Dermis blood vessel endothelial cell (primary cell): Measurements from ENCODE around the gene NOD1. TPM values are rescaled to one million over a fixed set of nuclear protein-coding genes. Genes with fewer than 3 reads are reported as not detected.

Experiments
- DNase-seq: peaks from one replicate; pipeline ENCODE4 v3.0.0; 2010
- total RNA-seq: library from RNA; depleted of rRNA; stranded (reverse); fragments of >200 nt; gene quantifications from 2 replicates; pipeline ENCODE4 v1.2.3, GENCODE V29; 2014

The NOD1 gene
- total RNA-seq, 1 donor from 2014 or later = 37.6 TPM

DNA sequence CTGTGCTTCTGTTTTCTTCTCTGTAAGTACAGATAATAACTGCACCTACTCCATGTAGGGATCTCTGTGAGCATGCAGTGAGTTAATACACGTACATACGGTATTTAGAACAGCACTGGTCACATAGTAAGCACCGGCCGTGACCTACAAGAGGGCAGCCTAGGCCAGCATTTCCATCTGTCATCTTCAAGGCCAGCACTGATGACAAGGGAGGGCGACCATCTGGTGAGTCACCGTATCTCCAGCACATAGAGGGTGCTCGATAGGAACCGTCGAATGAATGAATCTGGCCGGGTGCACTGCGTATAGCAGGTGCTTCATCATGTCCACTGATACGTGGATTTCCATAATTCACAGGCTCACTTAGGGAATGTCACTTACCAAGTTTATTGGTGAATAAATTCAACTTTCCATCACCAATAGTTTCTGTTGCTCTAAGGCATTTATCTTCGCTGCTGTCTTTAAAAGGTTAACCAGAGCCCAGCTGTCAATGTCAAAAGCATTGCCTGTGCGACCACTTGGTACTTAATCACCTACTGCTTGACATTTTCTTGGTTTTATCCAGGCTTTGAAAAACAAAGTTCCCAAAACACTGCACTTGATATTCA lies 8.3 kb downstream of the NOD1 start:
- DNase-seq = peak; percentile 41

DNA sequence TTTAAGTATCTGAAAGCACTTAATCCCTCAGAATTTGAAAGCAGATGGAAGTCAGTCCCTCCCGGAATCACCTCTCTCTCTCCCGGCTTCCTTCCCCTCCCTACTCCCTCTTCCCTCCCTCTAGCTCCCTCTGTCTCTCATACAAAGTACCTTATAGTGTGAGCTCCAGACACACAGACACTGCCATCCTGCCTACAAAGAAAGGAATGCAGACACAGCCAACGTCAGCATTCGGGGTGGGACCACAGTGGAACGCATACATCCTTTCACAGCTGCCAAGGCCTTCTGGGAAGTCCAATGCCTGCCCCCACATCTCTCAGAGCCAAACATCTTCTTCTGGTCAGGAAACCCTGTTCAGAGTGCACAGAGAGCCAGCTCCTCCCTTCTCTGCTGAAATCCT lies 9.3 kb downstream of the NOD1 start:
- DNase-seq = peak; percentile 98

DNA sequence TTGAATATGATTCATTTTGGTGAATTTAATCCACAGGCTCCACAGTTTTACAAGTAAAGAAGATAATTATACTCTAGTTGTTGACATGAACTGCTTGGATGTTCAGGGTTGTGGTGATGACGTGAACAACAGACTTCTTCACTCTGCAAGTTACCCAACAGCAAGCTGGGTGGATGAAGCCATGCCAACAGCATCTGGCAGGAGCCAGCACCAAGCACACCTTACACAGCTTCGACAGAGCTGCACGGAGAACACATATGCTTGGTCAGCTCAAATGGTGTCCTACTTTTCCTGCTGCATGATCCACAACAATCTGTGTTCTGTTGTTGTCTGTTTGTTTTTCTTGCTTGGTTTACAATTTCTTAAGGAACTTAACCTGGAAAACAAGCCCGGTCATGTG lies 9.8 kb downstream of the NOD1 start:
- DNase-seq = peak; percentile 38

DNA sequence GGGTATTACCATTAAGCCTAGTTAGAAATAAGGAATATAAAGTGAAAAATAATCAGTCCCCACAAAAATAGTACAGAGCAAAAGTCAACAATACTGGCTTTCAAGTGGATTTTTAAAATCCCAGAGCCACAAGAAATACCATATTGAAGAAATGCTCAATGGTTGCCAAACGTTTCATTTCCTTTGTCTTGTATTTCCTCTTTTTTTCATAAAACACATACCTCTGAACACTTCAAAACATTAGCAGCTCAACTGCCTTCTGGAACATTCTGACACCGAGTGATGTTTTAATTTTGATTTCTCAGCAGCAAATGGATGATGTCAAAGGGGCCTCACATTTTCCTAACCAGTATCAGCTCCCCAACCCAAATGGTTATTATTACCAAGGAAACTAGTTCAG lies 10.5 kb downstream of the NOD1 start:
- DNase-seq = no peak

DNA sequence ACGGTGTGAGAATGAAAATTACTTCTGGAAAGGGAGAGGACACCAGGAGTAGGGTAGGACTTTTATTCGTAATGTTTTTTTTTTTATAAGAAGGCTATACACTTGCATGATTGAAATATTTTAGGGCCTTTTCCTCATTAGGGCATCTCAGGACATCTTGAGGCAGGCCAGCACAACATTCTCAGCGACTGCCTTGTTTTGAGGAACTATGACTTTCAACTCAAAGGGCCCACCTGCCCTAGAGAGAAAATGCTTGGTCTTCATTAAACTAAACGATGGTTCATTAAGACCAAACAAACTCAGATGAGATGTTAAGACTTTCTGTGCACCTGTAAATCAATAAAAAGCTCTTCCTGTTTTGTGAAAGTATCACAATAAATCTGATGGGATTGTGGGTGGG lies 11.3 kb downstream of the NOD1 start:
- DNase-seq = no peak

DNA sequence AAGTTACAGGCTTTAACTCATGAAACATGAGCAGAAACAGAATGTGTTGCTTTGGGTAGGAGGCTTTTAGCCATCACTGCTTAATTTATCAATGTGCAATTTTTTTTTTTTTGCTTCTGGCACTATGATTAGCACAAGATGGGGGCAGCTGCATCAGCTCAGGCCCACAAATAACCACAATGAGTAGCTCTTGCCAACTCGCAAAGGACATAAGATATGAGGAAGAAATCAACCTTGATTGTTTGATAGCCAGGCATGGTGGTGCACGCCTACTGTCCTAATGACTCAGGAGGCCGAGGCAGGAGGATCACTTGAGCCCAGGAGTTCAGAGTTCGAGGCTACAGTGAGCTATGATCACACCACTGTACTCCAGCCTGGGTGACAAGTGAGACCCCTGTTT lies 12.3 kb downstream of the NOD1 start:
- no peak for DNase-seq

DNA sequence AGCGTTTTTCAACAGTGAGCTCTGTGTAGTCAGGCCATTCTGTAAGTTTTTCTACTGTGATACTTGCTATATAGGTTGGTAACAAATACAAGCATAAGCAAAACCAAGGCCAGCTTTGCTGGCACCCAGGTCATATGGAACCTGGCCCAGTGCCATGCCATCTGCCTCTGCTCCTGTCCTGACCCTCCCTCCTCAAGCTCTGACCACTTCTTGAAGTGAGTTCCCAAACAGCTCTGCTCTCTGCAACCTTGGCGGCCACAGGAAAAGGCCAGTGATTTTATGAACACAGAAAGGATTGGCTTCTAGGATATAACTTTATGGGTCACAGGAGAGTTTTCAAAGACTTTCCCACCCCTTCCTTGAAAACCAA lies 12.8 kb downstream of the NOD1 start:
- no peak for DNase-seq

DNA sequence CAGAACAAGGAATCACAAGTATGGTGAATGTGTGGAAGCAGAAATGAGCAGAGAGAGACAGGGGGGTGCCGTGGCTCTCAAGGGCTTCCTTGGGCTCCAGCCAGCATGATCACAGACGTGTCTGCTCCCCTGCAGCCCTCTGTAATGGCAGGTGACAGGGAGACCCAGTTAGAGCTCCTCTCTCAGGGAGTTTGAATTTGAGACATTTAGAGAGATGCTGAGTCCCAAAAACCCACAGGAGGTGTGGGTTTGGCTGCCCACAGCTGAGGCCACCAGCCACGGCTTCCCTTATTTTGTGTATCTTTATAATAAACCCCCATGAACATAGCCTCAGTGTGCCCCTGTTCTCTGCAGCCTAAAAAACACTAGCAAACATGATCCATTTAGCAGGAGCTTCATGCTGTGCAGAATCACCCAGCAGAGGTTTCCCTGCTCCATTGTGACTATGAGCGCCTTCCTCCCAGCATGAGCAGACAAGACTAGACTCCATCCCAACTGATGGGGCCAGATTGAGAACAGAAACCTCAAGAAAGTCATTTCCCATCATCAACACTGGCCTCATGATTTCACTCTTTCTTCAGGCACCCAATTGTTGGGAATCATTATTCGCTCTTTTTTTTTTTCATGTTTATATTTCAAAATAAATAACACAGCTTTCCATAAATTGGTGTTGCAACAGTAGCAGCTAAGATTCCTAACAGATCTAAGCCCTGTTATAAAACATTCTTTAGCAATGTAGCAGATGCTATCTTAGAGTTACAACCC lies 13.4 kb downstream of the NOD1 start:
- no peak for DNase-seq

DNA sequence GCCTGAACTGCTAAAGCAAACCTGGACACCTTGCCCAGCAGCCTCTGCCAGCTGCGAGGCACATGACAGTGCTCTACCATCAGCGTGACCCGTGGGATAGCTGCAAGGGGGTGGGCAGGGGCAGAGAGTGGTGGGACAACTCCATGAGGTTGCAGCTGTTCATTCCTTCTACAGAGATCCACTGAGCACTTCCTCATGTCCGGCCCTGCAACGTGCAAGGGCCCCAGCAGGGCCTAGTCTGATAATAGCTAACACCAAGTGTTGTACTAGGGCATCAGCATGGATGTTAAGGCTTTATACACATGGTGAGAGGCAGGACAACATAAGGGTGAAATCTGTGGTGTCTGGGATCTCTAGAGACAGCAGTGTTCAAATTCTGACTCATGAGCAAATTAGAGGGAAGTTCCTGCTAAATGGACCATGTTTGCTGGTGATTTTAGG lies 14.3 kb downstream of the NOD1 start:
- no peak for DNase-seq

DNA sequence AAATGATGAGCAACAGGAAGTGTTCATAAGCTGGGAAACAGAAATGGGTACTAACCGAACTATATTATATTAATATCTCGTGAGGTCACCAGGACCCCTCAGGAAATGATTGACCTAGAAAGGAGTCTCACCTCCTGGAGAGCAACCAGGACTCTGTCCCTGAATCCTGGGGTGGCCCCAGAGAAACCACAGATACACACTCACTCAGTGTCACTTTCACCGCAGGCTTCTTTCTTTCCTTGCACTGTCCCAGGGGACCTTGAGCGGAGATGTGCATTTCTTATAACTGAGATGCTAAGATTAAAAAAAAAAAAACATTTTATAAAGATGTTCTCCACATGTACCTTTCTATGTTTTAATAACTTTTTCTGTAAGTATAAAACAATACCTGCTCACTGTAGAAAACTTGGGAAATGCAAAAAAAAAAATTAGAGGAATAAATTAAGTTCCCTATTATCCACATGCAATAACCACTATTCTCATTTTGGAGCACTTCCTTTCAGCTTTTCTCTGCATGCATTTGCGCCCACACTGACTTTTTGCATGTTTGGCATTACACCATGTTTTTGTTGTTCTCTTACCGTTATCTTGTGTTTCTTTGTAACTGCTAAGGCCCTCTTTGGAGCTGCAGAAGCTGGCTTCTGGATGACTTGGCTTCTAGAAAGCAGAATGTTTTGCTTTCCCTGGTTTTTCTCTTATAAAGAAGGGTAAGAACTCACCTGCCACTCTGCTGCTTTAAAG lies 15.0 kb downstream of the NOD1 start:
- no peak for DNase-seq

DNA sequence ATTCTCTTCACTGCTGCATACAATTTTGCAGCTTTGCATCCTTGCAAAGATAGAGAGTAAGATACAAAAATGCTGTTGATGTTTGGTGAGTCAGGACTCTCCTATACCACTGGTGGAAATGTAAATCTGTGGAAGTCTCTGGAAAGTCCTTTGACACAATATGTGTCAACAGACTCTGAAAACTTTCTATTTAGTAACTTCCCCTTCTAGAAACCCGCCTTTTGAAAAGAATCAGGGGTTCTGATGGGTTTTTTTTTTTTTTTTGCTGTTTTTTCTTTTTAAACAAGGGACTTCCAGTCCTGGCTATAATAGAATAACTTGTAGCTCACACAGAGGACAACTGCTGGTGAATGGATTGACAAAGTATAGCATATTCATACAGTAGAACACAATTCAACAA lies 16.4 kb downstream of the NOD1 start:
- DNase-seq = no peak

DNA sequence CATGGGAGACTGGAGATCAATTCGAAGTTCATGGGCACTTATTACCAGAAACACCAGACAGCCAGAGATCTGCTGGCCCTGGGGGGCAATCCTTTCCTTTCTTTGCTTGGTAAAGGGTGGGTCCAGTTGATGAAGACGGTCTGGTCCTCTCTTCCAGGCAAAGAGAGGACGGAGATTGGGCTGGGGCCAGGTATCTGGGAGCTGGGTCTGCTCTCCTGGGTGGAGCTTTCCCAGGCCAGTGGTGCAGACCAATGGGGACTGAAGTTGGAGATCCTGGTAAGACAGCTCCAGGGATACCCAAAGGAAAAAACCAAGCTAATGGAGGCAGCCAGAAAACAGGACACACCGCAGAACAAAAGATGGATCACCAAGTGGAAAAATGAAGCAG lies 18.3 kb downstream of the NOD1 start:
- no peak for DNase-seq

DNA sequence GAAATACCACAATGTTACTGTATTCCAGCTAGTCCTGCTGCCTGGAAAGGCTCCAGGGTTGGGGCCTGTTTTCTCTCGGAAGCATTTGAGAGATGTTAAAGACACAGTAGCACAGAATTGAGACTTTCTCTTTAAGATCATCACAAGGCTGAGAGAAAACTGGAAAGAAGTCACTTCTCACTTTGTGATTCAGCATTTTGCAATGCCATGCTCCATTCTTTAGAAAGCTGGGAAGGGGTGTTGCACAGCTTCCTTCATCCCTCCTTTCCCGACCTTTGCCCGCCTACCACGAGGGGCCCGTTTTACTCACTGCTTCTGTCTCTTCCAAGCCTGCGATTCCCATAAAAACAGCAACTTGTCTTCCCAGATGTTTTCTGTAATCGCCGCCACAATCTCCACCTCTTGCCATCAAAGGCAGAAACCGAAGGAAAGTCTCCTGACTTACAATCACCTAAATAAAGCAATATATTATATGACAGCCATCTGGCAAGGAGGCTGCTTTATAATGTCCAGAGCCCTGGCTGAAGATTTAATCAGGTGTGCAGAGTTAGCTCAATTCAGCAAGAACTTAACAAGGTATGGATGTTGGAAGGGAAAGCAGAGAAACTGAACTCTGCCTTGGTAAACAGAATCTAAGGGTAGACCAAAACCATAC lies 18.9 kb downstream of the NOD1 start:
- DNase-seq = peak; percentile 40

DNA sequence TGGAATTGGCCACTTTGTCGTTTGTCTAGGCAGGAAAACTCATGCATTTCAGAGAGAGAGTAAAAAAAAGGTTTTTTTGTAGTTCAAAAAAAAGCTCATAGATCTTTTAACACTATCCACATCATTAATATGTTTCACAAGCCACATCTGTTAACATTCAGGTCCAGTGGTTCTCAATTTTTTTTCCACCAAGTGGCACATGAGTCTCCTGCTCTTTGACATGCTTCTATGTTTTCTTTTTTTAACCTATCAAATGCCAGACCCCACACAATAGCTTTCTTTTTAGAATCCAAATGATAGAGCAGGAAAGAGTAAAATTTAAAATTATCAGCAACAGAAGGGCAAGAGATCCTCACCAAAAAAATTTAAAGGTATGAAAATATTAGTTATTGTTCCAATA lies 20.3 kb downstream of the NOD1 start:
- no peak for DNase-seq

DNA sequence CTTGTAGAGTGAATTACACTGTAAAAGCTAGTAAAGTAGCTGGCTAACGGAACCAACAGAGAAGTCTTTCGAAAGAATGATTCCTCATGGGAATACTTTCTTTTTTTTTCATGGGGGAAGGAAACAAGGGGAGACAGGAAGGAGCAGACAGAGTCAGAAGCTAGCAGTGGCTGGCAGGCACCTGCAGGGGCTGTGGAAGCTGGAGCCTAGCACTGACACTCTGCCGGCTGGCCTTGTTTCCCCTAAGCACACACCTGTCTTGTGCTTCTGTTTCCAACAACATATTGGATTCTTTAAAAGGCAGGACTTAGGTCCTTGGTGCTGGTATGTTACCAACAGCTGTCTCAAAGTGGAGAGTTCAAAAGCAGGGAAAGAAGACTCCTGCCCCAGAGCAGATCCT lies 24.7 kb downstream of the NOD1 start:
- DNase-seq = peak; percentile 69

DNA sequence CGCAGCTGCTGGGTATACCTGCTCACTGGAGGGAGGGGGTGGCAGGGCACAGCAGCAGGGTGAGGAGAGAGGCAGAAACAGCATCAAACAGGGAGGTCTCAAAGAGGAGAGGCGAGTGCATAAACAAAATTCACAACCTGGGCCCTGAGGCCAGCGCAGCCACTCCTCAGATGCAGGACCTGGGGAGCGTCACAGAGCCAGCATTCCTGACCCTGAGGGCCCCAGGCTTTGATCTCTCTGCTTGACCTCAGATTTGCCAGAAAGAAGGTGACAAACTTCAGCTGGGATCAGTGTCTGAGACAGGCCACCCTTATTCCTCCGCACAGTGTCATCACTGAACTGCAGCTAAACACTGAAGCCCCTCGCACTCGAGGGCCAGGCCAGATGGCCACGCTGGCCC lies 25.6 kb downstream of the NOD1 start:
- no peak for DNase-seq

DNA sequence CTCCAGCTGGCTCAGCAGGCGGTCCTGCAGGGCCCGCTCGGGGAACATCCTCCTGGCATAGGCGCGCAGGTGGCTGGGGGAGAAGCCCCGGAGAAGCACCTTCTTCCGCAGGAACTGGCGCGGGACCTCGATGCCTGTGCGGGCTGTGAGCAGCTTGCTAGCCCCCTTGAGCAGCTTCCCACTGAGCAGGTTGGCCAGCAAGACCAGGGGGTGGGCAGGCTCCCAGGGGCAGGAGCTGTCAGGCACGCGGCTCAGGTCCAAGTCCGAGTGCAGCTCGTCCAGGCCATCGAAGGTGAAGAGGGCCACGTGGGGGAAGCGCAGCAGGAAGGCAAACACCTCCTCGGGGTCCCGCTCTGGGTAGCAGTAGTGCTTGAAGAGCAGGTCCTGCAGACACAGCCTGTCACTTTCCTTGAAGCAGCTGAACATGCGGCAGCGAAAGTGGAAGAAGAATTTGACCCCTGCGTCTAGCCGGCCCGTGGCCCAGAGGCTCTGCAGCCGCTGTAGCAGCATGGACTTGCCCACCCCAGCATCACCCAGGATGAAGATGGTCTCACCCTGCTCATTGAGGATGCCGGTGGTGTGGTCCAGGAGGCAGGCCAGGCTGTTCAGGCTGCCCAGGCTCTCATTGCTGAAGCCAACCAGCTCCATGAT lies 26.2 kb downstream of the NOD1 start:
- DNase-seq = no peak

DNA sequence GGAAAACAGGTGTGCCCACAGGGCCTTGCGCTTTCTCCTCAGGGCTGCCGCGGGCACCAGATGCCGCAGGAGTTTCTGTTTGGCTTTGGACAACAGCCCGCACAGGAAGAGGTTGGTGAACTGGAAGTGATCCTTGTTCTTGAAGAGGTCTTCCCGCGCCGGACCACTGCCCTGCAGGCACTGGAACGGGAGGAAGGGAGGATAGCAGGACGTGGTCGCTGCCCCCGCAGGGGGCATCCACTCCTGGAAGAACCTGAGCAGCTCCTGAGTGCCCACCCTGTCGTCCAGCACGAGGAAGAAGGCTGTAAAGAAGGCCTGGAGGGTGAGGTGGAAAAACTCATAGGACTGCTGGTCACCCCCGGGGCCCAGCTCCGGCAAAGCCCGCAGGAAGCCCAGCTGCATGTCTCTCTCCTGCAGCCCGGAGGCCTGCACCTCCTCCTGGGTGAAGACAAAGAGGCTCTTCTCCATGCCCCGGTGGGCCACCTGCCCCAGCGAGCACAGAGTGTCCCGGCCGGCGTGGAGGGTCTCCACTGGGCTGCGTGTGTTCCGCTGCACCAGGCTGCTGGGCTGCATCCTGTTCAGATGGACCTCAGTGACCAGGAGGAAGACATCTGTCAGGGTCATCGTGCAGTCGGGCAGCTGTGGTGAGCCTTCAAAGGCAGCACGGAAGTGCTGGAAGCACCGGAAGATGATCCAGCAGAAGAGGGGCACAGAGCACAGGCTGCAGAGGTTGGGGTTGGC lies 26.9 kb downstream of the NOD1 start:
- DNase-seq = peak; percentile 54

DNA sequence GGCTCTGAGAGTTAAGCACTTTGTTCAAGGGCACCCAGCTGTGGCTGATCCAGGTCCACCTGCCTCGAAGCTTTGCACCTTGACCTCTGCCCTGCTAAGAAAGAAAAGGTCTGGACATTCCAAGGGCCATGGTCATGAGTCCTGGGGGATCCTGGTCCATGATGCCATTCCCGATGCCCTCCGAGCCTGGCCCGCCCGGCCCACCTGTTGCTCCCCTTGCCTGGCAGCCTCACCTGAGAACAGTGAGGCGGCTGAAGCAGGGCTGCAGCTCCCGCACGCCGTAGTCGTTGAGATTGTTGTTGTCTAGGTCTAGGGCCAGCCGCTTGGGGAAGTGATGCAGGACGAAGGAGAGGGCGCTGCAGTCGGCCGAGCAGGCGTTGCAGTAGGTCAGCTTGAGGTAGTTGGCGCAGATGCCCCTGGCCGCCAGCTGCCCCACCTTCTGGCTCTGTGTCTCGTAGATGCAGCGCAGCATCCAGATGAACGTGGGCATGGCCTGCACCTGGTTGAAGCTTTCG lies 27.5 kb downstream of the NOD1 start:
- DNase-seq = no peak

DNA sequence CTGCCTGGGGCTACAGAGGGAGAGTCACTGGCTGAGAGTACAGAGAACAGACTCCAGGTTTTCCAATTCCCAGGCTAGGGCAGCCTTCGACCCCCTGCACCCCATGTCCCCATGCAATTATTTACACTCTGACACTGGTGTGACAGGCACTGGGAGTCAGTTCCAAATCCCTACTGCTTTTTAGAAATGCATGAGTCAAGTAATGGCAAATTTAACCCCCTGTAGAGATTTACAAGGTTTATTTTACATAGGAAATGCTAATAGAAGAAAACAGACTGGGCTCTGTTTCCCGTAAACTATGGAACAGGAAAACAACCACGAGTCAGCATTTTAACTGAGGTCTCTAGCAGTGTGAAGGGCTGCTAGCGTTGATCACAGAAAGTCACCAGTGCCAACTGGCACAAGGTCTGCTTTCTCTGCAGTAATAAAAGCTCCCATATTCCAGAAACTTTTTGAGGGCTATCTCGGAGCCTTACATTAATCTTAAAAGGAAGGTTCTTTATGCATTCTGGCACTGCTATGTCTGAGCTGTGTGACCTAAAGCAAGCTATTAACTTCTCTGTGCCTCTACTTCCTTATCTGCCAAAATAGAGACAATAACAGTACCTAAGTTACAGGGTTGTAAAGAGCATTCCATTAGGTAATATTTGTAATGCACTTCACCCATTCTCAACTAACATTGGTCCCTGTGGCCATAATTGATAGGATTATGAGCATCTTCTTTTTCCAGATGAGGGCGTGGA lies 28.2 kb downstream of the NOD1 start:
- DNase-seq = no peak
